ENCODE results near the gene PTPRM.

PTPRM gene

GRCh38 chr18:8375249-8375648 lies 808.1 kb downstream of the PTPRM start:
- Histone ChIP-seq H3K27me3 (ENCODE audit: control insufficient read depth in 1 of 2, insufficient read depth in 1 of 2, low read length in 2 of 2) (no peaks in the 10 kb centered on the region), H4K91ac (ENCODE audit: low read length) (no peak overlapping the region), H3K9me3 (ENCODE audit: control insufficient read depth, low read length) (no peaks in the 10 kb centered on the region), H3K4me1 (ENCODE audit: control insufficient read depth, insufficient read depth, low read depth, low read length) (no peaks in the 10 kb centered on the region), H3K4ac (ENCODE audit: low read depth in 1 of 2, low read length in 2 of 2) (no peak overlapping the region), H2BK12ac (ENCODE audit: low read length in 2 of 2) (no peak overlapping the region), H2AFZ (ENCODE audit: low read depth, low read length) (no peak overlapping the region), H3K23ac (ENCODE audit: low read length in 2 of 2) (no peak overlapping the region), H3K4me3 (ENCODE audit: insufficient read depth in 1 of 2, low read depth in 1 of 2, low read length in 2 of 2) (no peak overlapping the region), H3K4me2 (ENCODE audit: low read length, poor library complexity, severe bottlenecking) (no peak overlapping the region), H2BK120ac (ENCODE audit: low read depth, low read length) (no peak overlapping the region), H2AK5ac (ENCODE audit: low read length, severe bottlenecking) (no peak overlapping the region), H3K18ac (ENCODE audit: low read depth in 1 of 2, low read length in 2 of 2) (no peak overlapping the region), H3K9ac (ENCODE audit: low read length) (no peak overlapping the region), H3K27ac (ENCODE audit: low read length, poor library complexity, severe bottlenecking) (no peak overlapping the region), H4K8ac (ENCODE audit: low read length) (no peak overlapping the region), H2BK5ac (ENCODE audit: low read depth, low read length, poor library complexity, severe bottlenecking) (no peak overlapping the region), H3K14ac (ENCODE audit: low read length in 2 of 2) (no peak overlapping the region), H3K36me3 (ENCODE audit: control insufficient read depth in 1 of 2, insufficient read depth in 2 of 2, low read depth in 1 of 2, low read length in 2 of 2) (peaks cover 29 to 32% of the 10 kb centered on the region in 2 experiments), H2BK15ac (ENCODE audit: low read depth, poor library complexity, severe bottlenecking) (no peak overlapping the region), H3K79me1 (replicated peaks; ENCODE audit: low read length, poor library complexity, severe bottlenecking) (peaks cover 7% of the 10 kb centered on the region)
- no peak for DNase-seq
- whole genome bisulfite sequencing = 97% methylated on average over 3 of the region's 3 CpGs

DNA sequence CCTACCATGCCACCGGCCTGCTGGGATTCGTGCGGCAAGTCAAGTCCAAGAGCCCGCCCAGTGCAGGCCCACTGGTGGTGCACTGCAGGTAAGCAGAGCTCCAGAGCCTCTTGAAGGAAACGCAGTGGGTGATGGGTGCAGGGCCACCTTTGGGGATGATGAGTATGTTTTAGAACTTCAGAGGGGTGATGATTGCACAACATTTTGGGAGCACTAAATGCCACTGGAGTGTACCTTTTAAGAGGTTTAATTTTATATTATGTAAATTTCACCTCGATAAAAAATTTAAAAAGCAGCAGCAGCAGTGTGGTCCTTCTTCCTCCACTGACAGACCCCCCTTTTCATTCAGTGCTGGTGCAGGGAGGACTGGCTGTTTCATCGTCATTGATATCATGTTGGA lies 809.0 kb downstream of the PTPRM start:
- H2BK5ac ChIP-seq (ENCODE audit: low read depth, low read length, poor library complexity, severe bottlenecking) = no peak overlapping the region
- H2AFZ ChIP-seq (ENCODE audit: low read depth, low read length) = no peak overlapping the region
- peaks cover 3% of the 10 kb centered on the region for H3K4me1 ChIP-seq (ENCODE audit: control insufficient read depth, insufficient read depth, low read depth, low read length)
- H4K91ac ChIP-seq (ENCODE audit: low read length) = no peak overlapping the region
- no peak overlapping the region for H3K18ac ChIP-seq (ENCODE audit: low read depth in 1 of 2, low read length in 2 of 2)
- H3K23ac ChIP-seq (ENCODE audit: low read length in 2 of 2) = no peak overlapping the region
- H2BK120ac ChIP-seq (ENCODE audit: low read depth, low read length) = no peak overlapping the region
- H2AK5ac ChIP-seq (ENCODE audit: low read length, severe bottlenecking) = no peak overlapping the region
- H3K4me3 ChIP-seq (ENCODE audit: insufficient read depth in 1 of 2, low read depth in 1 of 2, low read length in 2 of 2) = no peak overlapping the region
- WGBS = 97% methylated on average over 7 of the region's 7 CpGs
- no peak overlapping the region for H3K4ac ChIP-seq (ENCODE audit: low read depth in 1 of 2, low read length in 2 of 2)
- H3K4me2 ChIP-seq (ENCODE audit: low read length, poor library complexity, severe bottlenecking) = no peak overlapping the region
- no peaks in the 10 kb centered on the region for H3K9me3 ChIP-seq (ENCODE audit: control insufficient read depth, low read length)
- no peaks in the 10 kb centered on the region for H3K27me3 ChIP-seq (ENCODE audit: control insufficient read depth in 1 of 2, insufficient read depth in 1 of 2, low read length in 2 of 2)
- no peak overlapping the region for H4K8ac ChIP-seq (ENCODE audit: low read length)
- no peak overlapping the region for H2BK15ac ChIP-seq (ENCODE audit: low read depth, poor library complexity, severe bottlenecking)
- no peak overlapping the region for H3K9ac ChIP-seq (ENCODE audit: low read length)
- no peak overlapping the region for H3K14ac ChIP-seq (ENCODE audit: low read length in 2 of 2)
- no peak overlapping the region for H3K27ac ChIP-seq (ENCODE audit: low read length, poor library complexity, severe bottlenecking)
- peaks cover 7% of the 10 kb centered on the region for H3K79me1 ChIP-seq (replicated peaks; ENCODE audit: low read length, poor library complexity, severe bottlenecking)
- DNase-seq = no peak
- H2BK12ac ChIP-seq (ENCODE audit: low read length in 2 of 2) = no peak overlapping the region
- H3K36me3 ChIP-seq (ENCODE audit: control insufficient read depth in 1 of 2, insufficient read depth in 2 of 2, low read depth in 1 of 2, low read length in 2 of 2) = peaks cover 35 to 37% of the 10 kb centered on the region in 2 experiments

DNA sequence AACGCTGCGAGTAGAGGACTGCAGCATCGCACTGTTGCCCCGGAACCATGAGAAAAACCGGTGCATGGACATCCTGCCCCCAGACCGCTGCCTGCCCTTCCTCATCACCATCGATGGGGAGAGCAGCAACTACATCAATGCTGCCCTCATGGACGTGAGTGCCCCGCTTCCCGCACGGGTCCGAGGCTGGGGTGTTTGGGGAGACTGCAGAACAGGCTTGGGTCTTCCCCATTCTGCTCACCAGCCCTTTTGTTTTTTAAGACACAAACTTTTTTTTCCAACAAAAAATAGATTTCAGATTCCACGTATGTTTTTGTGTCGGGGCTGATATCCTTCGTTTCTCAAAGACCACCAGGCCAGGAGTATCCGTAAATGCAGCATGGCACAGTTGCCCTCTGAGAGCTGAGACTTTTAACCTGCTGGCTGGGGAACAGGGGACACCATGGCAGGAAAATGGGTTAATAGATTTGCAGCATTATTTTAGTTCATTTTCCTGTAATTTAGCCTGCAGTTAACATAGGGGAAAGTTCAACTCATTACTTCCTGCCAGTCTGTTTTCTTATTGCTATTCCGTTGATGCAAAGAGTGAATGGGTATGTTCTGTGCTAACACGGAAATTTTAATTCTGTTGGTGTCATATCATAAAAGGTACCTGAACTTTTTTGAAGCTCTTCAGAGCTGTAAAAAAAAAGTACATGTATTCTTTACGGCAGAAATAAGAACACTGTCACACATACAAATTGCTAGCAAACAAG lies 812.2 kb downstream of the PTPRM start:
- H3K9ac ChIP-seq (ENCODE audit: low read length) = no peak overlapping the region
- WGBS = 98% methylated on average over 18 of the region's 19 CpGs

GRCh38 chr18:8380006-8380405 lies 812.9 kb downstream of the PTPRM start:
- Histone ChIP-seq H3K18ac (ENCODE audit: low read depth in 1 of 2, low read length in 2 of 2) (no peak overlapping the region), H3K9me3 (ENCODE audit: control insufficient read depth, low read length) (no peaks in the 10 kb centered on the region), H4K8ac (ENCODE audit: low read length) (no peak overlapping the region), H2AK5ac (ENCODE audit: low read length, severe bottlenecking) (no peak overlapping the region), H3K14ac (ENCODE audit: low read length in 2 of 2) (no peak overlapping the region), H3K79me1 (replicated peaks; ENCODE audit: low read length, poor library complexity, severe bottlenecking) (peaks cover 4% of the 10 kb centered on the region), H3K36me3 (ENCODE audit: control insufficient read depth in 1 of 2, insufficient read depth in 2 of 2, low read depth in 1 of 2, low read length in 2 of 2) (peaks cover 44 to 59% of the 10 kb centered on the region in 2 experiments), H3K4me3 (ENCODE audit: insufficient read depth in 1 of 2, low read depth in 1 of 2, low read length in 2 of 2) (no peak overlapping the region), H3K4me1 (ENCODE audit: control insufficient read depth, insufficient read depth, low read depth, low read length) (peaks cover 3% of the 10 kb centered on the region), H3K4ac (ENCODE audit: low read depth in 1 of 2, low read length in 2 of 2) (no peak overlapping the region), H3K4me2 (ENCODE audit: low read length, poor library complexity, severe bottlenecking) (no peak overlapping the region), H2BK15ac (ENCODE audit: low read depth, poor library complexity, severe bottlenecking) (no peak overlapping the region), H3K27ac (ENCODE audit: low read length, poor library complexity, severe bottlenecking) (no peak overlapping the region), H4K91ac (ENCODE audit: low read length) (no peak overlapping the region), H3K9ac (ENCODE audit: low read length) (no peak overlapping the region), H2BK5ac (ENCODE audit: low read depth, low read length, poor library complexity, severe bottlenecking) (no peak overlapping the region), H2BK120ac (ENCODE audit: low read depth, low read length) (no peak overlapping the region), H2AFZ (ENCODE audit: low read depth, low read length) (no peak overlapping the region), H2BK12ac (ENCODE audit: low read length in 2 of 2) (no peak overlapping the region), H3K23ac (ENCODE audit: low read length in 2 of 2) (no peak overlapping the region), H3K27me3 (ENCODE audit: control insufficient read depth in 1 of 2, insufficient read depth in 1 of 2, low read length in 2 of 2) (no peaks in the 10 kb centered on the region)
- DNase-seq = no peak
- 98% methylated on average over 1 of the region's 2 CpGs for whole genome bisulfite sequencing

More for the DNA sequence above, 812.2 kb downstream of the PTPRM start:
- no peak overlapping the region for H2BK120ac ChIP-seq (ENCODE audit: low read depth, low read length)
- no peak overlapping the region for H4K91ac ChIP-seq (ENCODE audit: low read length)
- H3K18ac ChIP-seq (ENCODE audit: low read depth in 1 of 2, low read length in 2 of 2) = no peak overlapping the region
- no peaks in the 10 kb centered on the region for H3K27me3 ChIP-seq (ENCODE audit: control insufficient read depth in 1 of 2, insufficient read depth in 1 of 2, low read length in 2 of 2)
- H3K27ac ChIP-seq (ENCODE audit: low read length, poor library complexity, severe bottlenecking) = no peak overlapping the region
- H3K14ac ChIP-seq (ENCODE audit: low read length in 2 of 2) = no peak overlapping the region
- H3K9me3 ChIP-seq (ENCODE audit: control insufficient read depth, low read length) = no peaks in the 10 kb centered on the region
- H3K36me3 ChIP-seq (ENCODE audit: control insufficient read depth in 1 of 2, insufficient read depth in 2 of 2, low read depth in 1 of 2, low read length in 2 of 2) = peaks cover 37 to 53% of the 10 kb centered on the region in 2 experiments
- H4K8ac ChIP-seq (ENCODE audit: low read length) = no peak overlapping the region
- H2BK5ac ChIP-seq (ENCODE audit: low read depth, low read length, poor library complexity, severe bottlenecking) = no peak overlapping the region
- no peak overlapping the region for H2BK12ac ChIP-seq (ENCODE audit: low read length in 2 of 2)
- DNase-seq = no peak
- H3K23ac ChIP-seq (ENCODE audit: low read length in 2 of 2) = no peak overlapping the region
- no peak overlapping the region for H3K4me2 ChIP-seq (ENCODE audit: low read length, poor library complexity, severe bottlenecking)
- H2AK5ac ChIP-seq (ENCODE audit: low read length, severe bottlenecking) = no peak overlapping the region
- H3K4me1 ChIP-seq (ENCODE audit: control insufficient read depth, insufficient read depth, low read depth, low read length) = peaks cover 3% of the 10 kb centered on the region
- H3K79me1 ChIP-seq (replicated peaks; ENCODE audit: low read length, poor library complexity, severe bottlenecking) = peaks cover 4% of the 10 kb centered on the region
- H2BK15ac ChIP-seq (ENCODE audit: low read depth, poor library complexity, severe bottlenecking) = no peak overlapping the region
- H3K4ac ChIP-seq (ENCODE audit: low read depth in 1 of 2, low read length in 2 of 2) = no peak overlapping the region
- no peak overlapping the region for H3K4me3 ChIP-seq (ENCODE audit: insufficient read depth in 1 of 2, low read depth in 1 of 2, low read length in 2 of 2)
- H2AFZ ChIP-seq (ENCODE audit: low read depth, low read length) = no peak overlapping the region

Data from mesenchymal stem cell (in vitro differentiated cells and primary cell).